Measurements from ENCODE around the gene OOSP1. TPM values are rescaled to one million over a fixed set of nuclear protein-coding genes. Genes with fewer than 3 reads are reported as not detected.

The OOSP1 gene
- total and polyA plus RNA-seq, 2 of the 8 experiments (the other 6 are each of a cell fraction or from before 2014, with no cell fraction given), result not detected

DNA sequence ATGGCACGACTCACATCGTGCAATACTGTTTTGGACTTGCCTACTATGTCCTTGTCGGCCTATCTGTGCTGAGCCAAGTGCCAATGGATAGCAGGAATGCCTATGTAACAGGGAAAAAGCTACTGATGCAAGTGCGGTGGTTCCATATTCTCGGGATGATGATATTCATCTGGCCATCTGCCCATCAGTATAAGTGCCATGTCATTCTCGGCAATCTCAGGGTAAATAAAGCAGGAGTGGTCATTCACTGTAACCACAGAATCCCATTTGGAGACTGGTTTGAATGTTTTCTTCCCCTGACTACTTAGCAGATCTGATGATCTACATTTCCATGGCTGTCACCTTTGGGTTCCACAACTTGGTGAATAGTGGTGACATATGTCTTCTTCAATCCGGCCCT is 39.6 kb upstream of the OOSP1 start:
- H3K36me3 ChIP-seq (ENCODE audit: control insufficient read depth in 2 of 4, insufficient read depth in 4 of 4, low read length in 3 of 4), result no peaks in the 10 kb centered on the region
- no peak overlapping the region for H4K91ac ChIP-seq (replicated peaks; ENCODE audit: insufficient read length, low read length)
- H2AFZ ChIP-seq (ENCODE audit: low read length), result no peak overlapping the region
- H3K14ac ChIP-seq (ENCODE audit: insufficient read length), result no peak overlapping the region
- H2BK5ac ChIP-seq (ENCODE audit: low read depth, low read length), result no peak overlapping the region
- no peak overlapping the region for H4K8ac ChIP-seq (ENCODE audit: extremely low read depth, insufficient read depth, low read length)
- ChIA-PET CTCF (ENCODE audit: partially characterized antibody) (no interaction called here), POLR2A (ENCODE audit: partially characterized antibody) (no interaction called here)
- H3K27me3 ChIP-seq (replicated peaks in 1 of 4; ENCODE audit: control insufficient read depth in 3 of 4, extremely low read depth in 1 of 4, insufficient read depth in 3 of 4, low read length in 3 of 4), result no peaks in the 10 kb centered on the region
- no peak overlapping the region for H3K56ac ChIP-seq (replicated peaks; ENCODE audit: insufficient read length, low read depth, low read length)
- H3K27ac ChIP-seq (ENCODE audit: low read depth, low read length), result no peak overlapping the region
- 89% methylated on average over 7 of the region's 7 CpGs; no CpG with 5 or more reads in 1 of the 2 experiments for WGBS, 2 experiments (ENCODE audit: extremely low coverage in 1 of 2, insufficient coverage in 1 of 2, insufficient read length in 1 of 2, insufficient replicate concordance in 2 of 2, low coverage in 1 of 2, low lambda C conversion rate in 2 of 2, missing lambda C conversion rate in 1 of 2)
- H3K4me1 ChIP-seq (replicated peaks in 1 of 4; ENCODE audit: control insufficient read depth in 3 of 4, insufficient read depth in 4 of 4, low read length in 3 of 4), result no peaks in the 10 kb centered on the region
- no peaks in the 10 kb centered on the region for H3K79me2 ChIP-seq (ENCODE audit: control insufficient read depth in 1 of 2, insufficient read depth in 2 of 2, low read length in 2 of 2)
- H2AK5ac ChIP-seq (ENCODE audit: low read depth, low read length), result no peak overlapping the region
- no peak overlapping the region for H3K23ac ChIP-seq (ENCODE audit: insufficient read length)
- no peak overlapping the region for H3K9ac ChIP-seq (replicated peaks in 1 of 4; ENCODE audit: extremely low read depth in 1 of 4, low read depth in 3 of 4, low read length in 3 of 4)
- H2BK20ac ChIP-seq (ENCODE audit: low read length), result no peak overlapping the region
- H3K4ac ChIP-seq (replicated peaks; ENCODE audit: insufficient read length, low read depth, low read length), result no peak overlapping the region
- DNase-seq (ENCODE audit: low read depth in 1 of 2, low spot score in 2 of 2) (no peak), FAIRE-seq (no peak)
- no peak overlapping the region for H2BK15ac ChIP-seq (ENCODE audit: low read length)
- H2BK12ac ChIP-seq (ENCODE audit: low read depth, low read length), result no peak overlapping the region
- no peak overlapping the region for H3K4me3 ChIP-seq (ENCODE audit: extremely low read depth in 1 of 4, insufficient read depth in 2 of 4, low read depth in 3 of 4, low read length in 4 of 4)
- no peak for TF ChIP-seq CTCF (IDR thresholded peaks at IDR 0.05; ENCODE audit: control extremely low read depth in 1 of 3, insufficient read depth in 1 of 3, low read depth in 1 of 3, low read length in 3 of 3)
- TF ChIP-seq TBP (IDR thresholded peaks at IDR 0.05; ENCODE audit: low read depth, low read length), result no peak
- TF ChIP-seq SP2 (IDR thresholded peaks at IDR 0.05; ENCODE audit: low read length), result no peak
- TF ChIP-seq CBX5 (IDR thresholded peaks at IDR 0.05; ENCODE audit: low read depth, low read length), result no peak
- TF ChIP-seq HDAC6 (IDR thresholded peaks at IDR 0.05; ENCODE audit: low read depth, low read length), result no peak
- no peak for TF ChIP-seq BACH1 (IDR thresholded peaks at IDR 0.05; ENCODE audit: low read length)
- H3K4me2 ChIP-seq (ENCODE audit: insufficient read depth in 1 of 2, low read depth in 2 of 2, low read length in 2 of 2), result no peak overlapping the region
- no peaks in the 10 kb centered on the region for H3K9me3 ChIP-seq (ENCODE audit: insufficient read depth in 2 of 2, low read depth in 1 of 2, low read length in 1 of 2)
- H3K23me2 ChIP-seq (ENCODE audit: low read depth, low read length), result no peaks in the 10 kb centered on the region
- H2BK120ac ChIP-seq (replicated peaks; ENCODE audit: low read depth, low read length), result no peak overlapping the region
- H3K79me1 ChIP-seq (ENCODE audit: low read depth, low read length), result no peaks in the 10 kb centered on the region
- no peak overlapping the region for H3K18ac ChIP-seq (ENCODE audit: extremely low read depth, low read length)
- H4K20me1 ChIP-seq (replicated peaks in 1 of 2; ENCODE audit: control insufficient read depth in 1 of 2, insufficient read depth in 2 of 2, low read length in 2 of 2), result no peaks in the 10 kb centered on the region
- no peak overlapping the region for H4K5ac ChIP-seq (ENCODE audit: insufficient read length, low read depth, low read length)

Measured in H1 (cell line).